Midbrain (tissue), 1 donor: ENCODE results near the gene MFRP.
"Not testable (repeated sequence)": the region's sequence is repeated elsewhere in the genome, so short reads cannot be mapped to it uniquely, and the experiment has no call there.

ENCODE experiments used
- DNase-seq: peaks from one replicate; lab custom pipeline; 2025; lab: John Stamatoyannopoulos, UW

MFRP gene

GRCh38 chr11:119346605-119347004, at the start of gene MFRP:
Gene MFRP (minus strand): TSS chr11:119346705. CDS start chr11:119346513, 192 bp downstream.
- DNase-seq = no peak

- no peak for DNase-seq
Observed at GRCh38 chr11:119391275-119391674, 44.8 kb upstream of the MFRP start.

GRCh38 chr11:119389611-119390254, 43.2 kb upstream of the MFRP start:
- no peak for DNase-seq

- no peak for DNase-seq
Observed at GRCh38 chr11:119388103-119388502, 41.6 kb upstream of the MFRP start.

- DNase-seq = no peak
Observed at GRCh38 chr11:119384332-119384731, 37.8 kb upstream of the MFRP start.

- not testable (repeated sequence) for DNase-seq
Observed at GRCh38 chr11:119382513-119382912, 36.0 kb upstream of the MFRP start.

GRCh38 chr11:119382101-119382500, 35.6 kb upstream of the MFRP start:
- DNase-seq = no peak

- peak; percentile 98 for DNase-seq
Observed at GRCh38 chr11:119381181-119381988, 34.9 kb upstream of the MFRP start, which contains the start of gene USP2. Gene USP2 (minus strand): TSS chr11:119381690. CDS start chr11:119373480, 8,210 bp downstream.

GRCh38 chr11:119380827-119381180, 34.3 kb upstream of the MFRP start:
- DNase-seq = no peak

- DNase-seq = no peak
Observed at GRCh38 chr11:119380160-119380826, 33.8 kb upstream of the MFRP start.

- DNase-seq = no peak
Observed at GRCh38 chr11:119378851-119379465, 32.5 kb upstream of the MFRP start.

GRCh38 chr11:119377961-119378667, 31.6 kb upstream of the MFRP start:
- DNase-seq = no peak

GRCh38 chr11:119377112-119377901, 30.8 kb upstream of the MFRP start:
- DNase-seq = no peak

GRCh38 chr11:119376197-119376847, 29.8 kb upstream of the MFRP start:
- DNase-seq = peak; percentile 95

- DNase-seq = peak; percentile 87
Observed at GRCh38 chr11:119375337-119376196, 29.1 kb upstream of the MFRP start.

GRCh38 chr11:119374632-119375336, 28.3 kb upstream of the MFRP start:
- DNase-seq = peak; percentile 47

- DNase-seq = peak; percentile 85
Observed at GRCh38 chr11:119373921-119374631, 27.6 kb upstream of the MFRP start.
